Hematopoietic multipotent progenitor cell treated with erythropoietin and hydrocortisone succinate and interleukin-3 and kit ligand, for 15 days (in vitro differentiated cells): Measurements from ENCODE around the gene CDK12.
"Not testable (repeated sequence)": the region's sequence is repeated elsewhere in the genome, so short reads cannot be mapped to it uniquely, and the experiment has no call there.

Experiments
- DNase-seq: peaks from one replicate; pipeline ENCODE4 v3.0.0-alpha.2; 2015; ENCODE audit warnings: low spot score

Gene CDK12

GRCh38 chr17:39461113-39461925 is at the start of gene CDK12:
Gene CDK12, plus strand, starts transcription at chr17:39461486. Its CDS starts 586 bp downstream, at chr17:39462072.
- peak; percentile 100 for DNase-seq

GRCh38 chr17:39416141-39416540 is 45.1 kb upstream of the CDK12 start:
- DNase-seq: peak; percentile 75

- DNase-seq: no peak
Observed at GRCh38 chr17:39429600-39429999, 31.7 kb upstream of the CDK12 start.

GRCh38 chr17:39439868-39440267 is 21.4 kb upstream of the CDK12 start:
- not testable (repeated sequence) for DNase-seq

- no peak for DNase-seq
Observed at GRCh38 chr17:39443326-39443725, 18.0 kb upstream of the CDK12 start.

- DNase-seq: no peak
Observed at GRCh38 chr17:39447561-39447960, 13.7 kb upstream of the CDK12 start.

GRCh38 chr17:39450051-39450450 is 11.2 kb upstream of the CDK12 start:
- DNase-seq: no peak

- DNase-seq: peak; percentile 97
Observed at GRCh38 chr17:39450847-39451581, 10.3 kb upstream of the CDK12 start, which contains the start of gene MED1. Gene MED1, minus strand, starts transcription at chr17:39451263. Its CDS starts 201 bp downstream, at chr17:39451062.

GRCh38 chr17:39455919-39456318 is 5.4 kb upstream of the CDK12 start:
- DNase-seq: no peak

GRCh38 chr17:39461926-39462569 is 762 bp downstream of the CDK12 start:
- DNase-seq: peak; percentile 56

GRCh38 chr17:39462631-39463375 is 1.5 kb downstream of the CDK12 start:
- DNase-seq: no peak

- not testable (repeated sequence) for DNase-seq
Observed at GRCh38 chr17:39464639-39465181, 3.4 kb downstream of the CDK12 start.

GRCh38 chr17:39468610-39469009 is 7.3 kb downstream of the CDK12 start:
- DNase-seq: not testable (repeated sequence)

GRCh38 chr17:39473310-39473709 is 12.0 kb downstream of the CDK12 start:
- DNase-seq: no peak

- not testable (repeated sequence) for DNase-seq
Observed at GRCh38 chr17:39479631-39480030, 18.3 kb downstream of the CDK12 start.

GRCh38 chr17:39483506-39483905 is 22.2 kb downstream of the CDK12 start:
- DNase-seq: no peak

GRCh38 chr17:39484178-39484577 is 22.9 kb downstream of the CDK12 start:
- no peak for DNase-seq

GRCh38 chr17:39485555-39485954 is 24.3 kb downstream of the CDK12 start:
- no peak for DNase-seq

GRCh38 chr17:39486242-39486641 is 25.0 kb downstream of the CDK12 start:
- no peak for DNase-seq

GRCh38 chr17:39487490-39487889 is 26.2 kb downstream of the CDK12 start:
- DNase-seq: not testable (repeated sequence)

GRCh38 chr17:39487946-39488345 is 26.7 kb downstream of the CDK12 start:
- DNase-seq: no peak

GRCh38 chr17:39496921-39497320 is 35.6 kb downstream of the CDK12 start:
- not testable (repeated sequence) for DNase-seq
